SK-N-SH (cell line): ENCODE data around the gene LMTK2. TPM values are rescaled to one million over a fixed set of nuclear protein-coding genes. Genes with fewer than 3 reads are reported as not detected.

Source experiments
- CTCF ChIA-PET: fragments of 300-600, 350-600 bp; formaldehyde crosslinking; extraction: SDS; loops from one replicate; lab custom pipeline; 2021; lab: Yijun Ruan, JAX
- POLR2A ChIA-PET: fragments of 350-600 bp; sonication (Branson Sonifier 250); formaldehyde crosslinking; extraction: SDS; loops from one replicate; lab custom pipeline; 2020; ENCODE audit warnings: antibody characterized with exemption, inconsistent platforms; lab: Yijun Ruan, JAX
- DNase-seq: peaks from one replicate; pipeline ENCODE4 v3.0.0; 2012
- H2AFZ ChIP-seq: fragments of 200-600 bp; sonication (generic); 2 replicates; pipeline ENCODE4 v1.8.1; 2016; ENCODE audit warnings: antibody characterized with exemption, mild to moderate bottlenecking, low read depth
- H3F3A ChIP-seq: fragments of 200-600 bp; sonication (generic); replicated peaks from 2 replicates; pipeline ENCODE3; 2016; ENCODE audit warnings: antibody characterized with exemption, mild to moderate bottlenecking; ENCODE audit not compliant: insufficient read depth
- H3K27ac ChIP-seq, 2 experiments: fragments of 200-500 bp in 1 of 2; fragments of 200-600 bp in 1 of 2; sonication (Bioruptor generic) in 1 of 2; sonication (generic), shearing (Covaris generic) in 1 of 2; 2 replicates each; pipeline versions ENCODE4 v1.5.1 to v1.6.1; 2014 to 2016; ENCODE audit warnings: low read depth in 2 of 2, inconsistent platforms in 1 of 2, low read length in 1 of 2, mild to moderate bottlenecking in 1 of 2, mixed read lengths in 1 of 2
- H3K27me3 ChIP-seq: fragments of 200-600 bp; sonication (generic), shearing (Covaris generic); 2 replicates; pipeline ENCODE4 v1.6.1; 2016; ENCODE audit warnings: mixed run types; ENCODE audit not compliant: insufficient read depth
- H3K36me3 ChIP-seq, 2 experiments: fragments of 200-500 bp in 1 of 2; fragments of 200-600 bp in 1 of 2; sonication (Bioruptor generic) in 1 of 2; sonication (generic) in 1 of 2; replicated peaks in 1 of 2; 2 replicates each; pipeline versions ENCODE3 to v1.5.1; 2014 to 2016; ENCODE audit warnings: low read length in 1 of 2, mild to moderate bottlenecking in 1 of 2; ENCODE audit not compliant: insufficient read depth in 2 of 2, control insufficient read depth in 1 of 2
- H3K4me1 ChIP-seq, 2 experiments: fragments of 200-500 bp in 1 of 2; fragments of 200-600 bp in 1 of 2; sonication (Bioruptor generic) in 1 of 2; sonication (generic), shearing (Covaris generic) in 1 of 2; 2 replicates each; pipeline versions ENCODE4 v1.5.1 to v1.6.1; 2014 to 2016; ENCODE audit warnings: low read depth in 1 of 2, low read length in 1 of 2, mixed run types in 1 of 2; ENCODE audit not compliant: insufficient read depth in 2 of 2, control insufficient read depth in 1 of 2
- H3K4me2 ChIP-seq: fragments of 200-600 bp; sonication (generic), shearing (Covaris generic); 2 replicates; pipeline ENCODE4 v1.6.1; 2017; ENCODE audit warnings: mixed run types
- H3K4me3 ChIP-seq, 2 experiments: fragments of 200-500 bp in 1 of 2; fragments of 200-600 bp in 1 of 2; sonication (Bioruptor generic) in 1 of 2; sonication (generic), shearing (Covaris generic) in 1 of 2; 2 replicates each; pipeline versions ENCODE4 v1.5.1 to v1.8.1; 2014 to 2016; ENCODE audit warnings: low read depth in 2 of 2, inconsistent platforms in 1 of 2, low read length in 1 of 2, mild to moderate bottlenecking in 1 of 2, mixed read lengths in 1 of 2, moderate library complexity in 1 of 2
- H3K79me2 ChIP-seq: fragments of 200-600 bp; sonication (generic); 2 replicates; pipeline ENCODE4 v1.8.1; 2017; ENCODE audit warnings: mild to moderate bottlenecking; ENCODE audit not compliant: insufficient read depth
- H3K9ac ChIP-seq: fragments of 200-600 bp; sonication (generic); 2 replicates; pipeline ENCODE4 v1.6.1; 2017; ENCODE audit warnings: mixed run types
- H3K9me2 ChIP-seq: fragments of 200-600 bp; sonication (generic); 2 replicates; pipeline ENCODE4 v1.6.1; 2017; ENCODE audit warnings: mixed run types
- H3K9me3 ChIP-seq: fragments of 200-600 bp; sonication (generic); 2 replicates; pipeline ENCODE4 v1.6.1; 2017; ENCODE audit warnings: mixed run types, mild to moderate bottlenecking, moderate library complexity
- H4K20me1 ChIP-seq: fragments of 200-600 bp; sonication (generic); 2 replicates; pipeline ENCODE4 v1.6.1; 2017; ENCODE audit warnings: mild to moderate bottlenecking, mixed run types; ENCODE audit not compliant: insufficient read depth
- EZH2phosphoT487 ChIP-seq: fragments of 200-600 bp; sonication (generic); IDR thresholded peaks from 2 replicates; pipeline ENCODE4 v1.6.1; 2017; ENCODE audit warnings: low read depth, mixed run types, mild to moderate bottlenecking, antibody characterized with exemption, moderate library complexity, borderline replicate concordance
- FOSL2 ChIP-seq: IDR thresholded peaks from 2 replicates; pipeline ENCODE4 v1.4.0; 2012; ENCODE audit warnings: low read depth, mild to moderate bottlenecking, moderate library complexity, borderline replicate concordance
- FOXJ3 ChIP-seq: sonication (generic); formaldehyde crosslinking; IDR thresholded peaks from 2 replicates; pipeline ENCODE4 v1.5.1; 2020; ENCODE audit warnings: mild to moderate bottlenecking, missing genetic modification reagents
- FOXM1 ChIP-seq: IDR thresholded peaks from 2 replicates; pipeline ENCODE4 v1.4.0; 2012; ENCODE audit warnings: low read depth, mild to moderate bottlenecking
- GATA2 ChIP-seq: sonication (generic); formaldehyde crosslinking; IDR thresholded peaks from 2 replicates; pipeline ENCODE4 v1.5.0; 2020; ENCODE audit warnings: mild to moderate bottlenecking, missing genetic modification reagents
- MEF2A ChIP-seq: IDR thresholded peaks from 2 replicates; pipeline ENCODE4 v1.4.0; 2012; ENCODE audit warnings: low read depth, borderline replicate concordance
- MXI1 ChIP-seq: IDR thresholded peaks from 2 replicates; pipeline ENCODE4 v1.6.1; 2012; ENCODE audit warnings: mild to moderate bottlenecking, low read depth, low read length, improper control_type of control experiment
- NRF1 ChIP-seq: IDR thresholded peaks from 2 replicates; pipeline ENCODE4 v1.6.1; 2012; ENCODE audit warnings: low read depth, mild to moderate bottlenecking, low read length
- RAD21 ChIP-seq: IDR thresholded peaks from 2 replicates; pipeline ENCODE4 v1.6.1; 2012; ENCODE audit warnings: mild to moderate bottlenecking, low read length
- TEAD4 ChIP-seq: IDR thresholded peaks from 2 replicates; pipeline ENCODE4 v1.4.0; 2012; ENCODE audit warnings: mild to moderate bottlenecking, borderline replicate concordance; ENCODE audit not compliant: insufficient read depth
- YY1 ChIP-seq: IDR thresholded peaks from 2 replicates; pipeline ENCODE4 v1.4.0; 2012; ENCODE audit warnings: low read depth, mild to moderate bottlenecking
- WGBS: methylation state at CpG from one replicate; pipeline ENCODE4 v1.1.6; 2017; ENCODE audit warnings: low lambda C conversion rate; 5-methylcytosine and 5-hydroxymethylcytosine counted together
- polyA plus RNA-seq, 3 experiments: library from polyadenylated mRNA; depleted of rRNA; stranded (reverse); fragments of >200 nt; gene quantifications; 2 replicates each; pipeline ENCODE4 v1.2.3, GENCODE V29; 2012
- TF ChIP-seq, protein P1 (sequence below): IDR thresholded peaks from 2 replicates; pipeline ENCODE4 v1.4.0; 2012; ENCODE audit warnings: low read depth
- TF ChIP-seq, protein P2 (sequence below): IDR thresholded peaks from 2 replicates; pipeline ENCODE4 v1.4.0; 2012; ENCODE audit warnings: low read depth, borderline replicate concordance
- TF ChIP-seq, protein P3 (sequence below): IDR thresholded peaks from 2 replicates; pipeline ENCODE4; 2012
- TF ChIP-seq, protein P4 (sequence below): fragments of 150-350 bp; IDR thresholded peaks from 2 replicates; pipeline ENCODE4 v1.6.1; 2017; ENCODE audit warnings: antibody characterized with exemption, low read length, low read depth, borderline replicate concordance

LMTK2 gene
- polyA plus RNA-seq, 1 of the 3 experiments (the other 2 are of a cell fraction): 9.0 TPM

DNA sequence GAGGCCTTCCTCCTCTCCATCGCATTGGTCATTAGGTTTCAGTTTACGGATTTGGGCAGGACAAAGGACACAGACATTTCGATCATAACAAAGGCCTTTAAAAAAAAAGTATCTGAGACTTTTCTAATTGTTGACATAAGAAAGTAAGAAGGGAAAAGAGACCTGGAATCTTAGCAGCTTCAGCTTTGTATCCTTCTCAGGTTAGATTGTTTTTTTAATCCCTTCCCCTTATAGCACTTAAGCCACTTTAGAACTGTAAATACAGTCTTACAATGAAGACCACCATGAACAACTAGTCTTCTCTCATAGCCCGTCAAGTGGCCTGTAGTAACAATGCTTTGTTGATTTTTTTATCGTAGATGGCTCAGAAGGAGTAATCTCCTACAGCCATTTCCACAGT is 45.2 kb downstream of the LMTK2 start (continued):
- TF ChIP-seq FOSL2: no peak
- TF ChIP-seq GATA2 (CRISPR knock-in tag): no peak
- TF ChIP-seq, protein P1, sequence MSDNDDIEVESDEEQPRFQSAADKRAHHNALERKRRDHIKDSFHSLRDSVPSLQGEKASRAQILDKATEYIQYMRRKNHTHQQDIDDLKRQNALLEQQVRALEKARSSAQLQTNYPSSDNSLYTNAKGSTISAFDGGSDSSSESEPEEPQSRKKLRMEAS: no peak

DNA sequence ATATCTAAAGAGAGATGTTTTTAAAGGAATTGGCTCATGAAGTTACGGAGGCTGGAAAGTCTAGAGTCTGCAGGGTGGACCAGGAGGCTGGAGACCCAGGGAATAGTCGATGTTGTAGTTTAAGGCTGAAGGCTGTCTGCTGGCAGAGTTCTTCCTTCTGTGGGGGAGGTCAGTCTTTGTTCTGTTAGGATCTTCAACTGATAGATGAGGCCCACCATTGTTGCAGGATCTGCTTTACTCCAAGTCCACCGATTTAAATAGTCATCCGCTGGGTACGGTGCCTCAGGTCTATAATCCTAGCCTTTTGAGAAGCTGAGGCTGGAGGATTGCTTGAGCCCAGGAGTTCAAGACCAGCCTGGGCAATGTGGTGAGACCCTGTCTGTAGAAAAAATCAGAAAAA is 50.0 kb downstream of the LMTK2 start:
- Histone ChIP-seq H3K4me3 (no peak overlapping the region), H3K27me3 (no peaks in the 10 kb centered on the region), H3K36me3 (peaks cover 12 to 35% of the 10 kb centered on the region in 2 experiments), H3K9ac (no peak overlapping the region), H3K9me3 (no peaks in the 10 kb centered on the region), H4K20me1 (no peaks in the 10 kb centered on the region), H3K4me2 (no peak overlapping the region), H3K4me1 (no peaks in the 10 kb centered on the region), H3K27ac (no peak overlapping the region), H2AFZ (no peak overlapping the region), H3F3A (no peaks in the 10 kb centered on the region), H3K79me2 (no peaks in the 10 kb centered on the region), H3K9me2 (no peaks in the 10 kb centered on the region)
- DNase-seq: no peak
- CTCF ChIA-PET: interaction anchor here (1.0 to 1.9 kb wide), 3 partner anchors 10 to 143 kb away, joined by 3 to 14 read pairs (median 4); no protein-coding TSS in a partner anchor
- POLR2A ChIA-PET: no interaction called here
- 97% methylated on average over 5 of the region's 5 CpGs for WGBS
- no peak for TF ChIP-seq FOSL2
- no peak for TF ChIP-seq MEF2A
- no peak for TF ChIP-seq FOXJ3
- no peak for TF ChIP-seq EZH2phosphoT487
- TF ChIP-seq FOXM1: no peak
- TF ChIP-seq MXI1: no peak
- TF ChIP-seq, protein P2, sequence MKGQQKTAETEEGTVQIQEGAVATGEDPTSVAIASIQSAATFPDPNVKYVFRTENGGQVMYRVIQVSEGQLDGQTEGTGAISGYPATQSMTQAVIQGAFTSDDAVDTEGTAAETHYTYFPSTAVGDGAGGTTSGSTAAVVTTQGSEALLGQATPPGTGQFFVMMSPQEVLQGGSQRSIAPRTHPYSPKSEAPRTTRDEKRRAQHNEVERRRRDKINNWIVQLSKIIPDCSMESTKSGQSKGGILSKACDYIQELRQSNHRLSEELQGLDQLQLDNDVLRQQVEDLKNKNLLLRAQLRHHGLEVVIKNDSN: no peak
- TF ChIP-seq TEAD4: no peak
- TF ChIP-seq, protein P3, sequence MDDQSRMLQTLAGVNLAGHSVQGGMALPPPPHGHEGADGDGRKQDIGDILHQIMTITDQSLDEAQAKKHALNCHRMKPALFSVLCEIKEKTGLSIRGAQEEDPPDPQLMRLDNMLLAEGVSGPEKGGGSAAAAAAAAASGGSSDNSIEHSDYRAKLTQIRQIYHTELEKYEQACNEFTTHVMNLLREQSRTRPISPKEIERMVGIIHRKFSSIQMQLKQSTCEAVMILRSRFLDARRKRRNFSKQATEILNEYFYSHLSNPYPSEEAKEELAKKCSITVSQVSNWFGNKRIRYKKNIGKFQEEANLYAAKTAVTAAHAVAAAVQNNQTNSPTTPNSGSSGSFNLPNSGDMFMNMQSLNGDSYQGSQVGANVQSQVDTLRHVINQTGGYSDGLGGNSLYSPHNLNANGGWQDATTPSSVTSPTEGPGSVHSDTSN: no peak
- TF ChIP-seq RAD21: no peak
- TF ChIP-seq, protein P4, sequence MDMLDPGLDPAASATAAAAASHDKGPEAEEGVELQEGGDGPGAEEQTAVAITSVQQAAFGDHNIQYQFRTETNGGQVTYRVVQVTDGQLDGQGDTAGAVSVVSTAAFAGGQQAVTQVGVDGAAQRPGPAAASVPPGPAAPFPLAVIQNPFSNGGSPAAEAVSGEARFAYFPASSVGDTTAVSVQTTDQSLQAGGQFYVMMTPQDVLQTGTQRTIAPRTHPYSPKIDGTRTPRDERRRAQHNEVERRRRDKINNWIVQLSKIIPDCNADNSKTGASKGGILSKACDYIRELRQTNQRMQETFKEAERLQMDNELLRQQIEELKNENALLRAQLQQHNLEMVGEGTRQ: no peak
- no peak for TF ChIP-seq NRF1
- TF ChIP-seq YY1: no peak
